Keratinocyte (primary cell): Measurements from ENCODE around the gene SAV1. TPM values are rescaled to one million over a fixed set of nuclear protein-coding genes. Genes with fewer than 3 reads are reported as not detected.

Experiments used
- DNase-seq: peaks from one replicate; pipeline ENCODE4 v3.0.0-alpha.2; 2011; ENCODE audit warnings: low read depth, missing footprints, low spot score
- FAIRE-seq: peaks from 2 replicates; lab custom pipeline; 2011; peaks lifted over from hg19 to GRCh38; lab: Jason Lieb, UNC
- H2AFZ ChIP-seq: 2 replicates; pipeline ENCODE4 v1.6.0; 2012; ENCODE audit warnings: low read length, control low read depth, inconsistent platforms; ENCODE audit not compliant: control insufficient read depth
- H3K27ac ChIP-seq: 2 replicates; pipeline ENCODE4 v1.5.1; 2011; ENCODE audit warnings: low read length; ENCODE audit not compliant: control insufficient read depth, insufficient read depth
- H3K27me3 ChIP-seq: 3 replicates; pipeline ENCODE4 v1.6.0; 2011; ENCODE audit warnings: low read length; ENCODE audit not compliant: control insufficient read depth, insufficient read depth; ENCODE audit errors: extremely low read depth
- H3K36me3 ChIP-seq, 2 experiments: 2 replicates in 1 of 2; 3 replicates in 1 of 2; pipeline ENCODE4 v1.5.1; 2011; ENCODE audit warnings: low read length in 2 of 2, mild to moderate bottlenecking in 1 of 2; ENCODE audit not compliant: control insufficient read depth in 2 of 2, insufficient read depth in 2 of 2; ENCODE audit errors: extremely low read depth in 1 of 2
- H3K4me1 ChIP-seq: 3 replicates; pipeline ENCODE4 v1.5.1; 2011; ENCODE audit warnings: low read length; ENCODE audit not compliant: control insufficient read depth, insufficient read depth; ENCODE audit errors: extremely low read depth
- H3K4me2 ChIP-seq: 3 replicates; pipeline ENCODE4 v1.6.0; 2011; ENCODE audit warnings: low read depth, low read length; ENCODE audit not compliant: control insufficient read depth, insufficient read depth; ENCODE audit errors: extremely low read depth
- H3K4me3 ChIP-seq, 3 experiments: fragments of 200-600 bp in 1 of 3; sonication (generic) in 1 of 3; 2 replicates in 2 of 3; 3 replicates in 1 of 3; pipeline ENCODE4 v1.5.1; 2011 to 2016; ENCODE audit warnings: low read length in 3 of 3, mild to moderate bottlenecking in 3 of 3, control low read depth in 2 of 3, inconsistent platforms in 1 of 3, low read depth in 1 of 3, mixed read lengths in 1 of 3, mixed run types in 1 of 3, moderate library complexity in 1 of 3; ENCODE audit not compliant: control insufficient read depth in 2 of 3, insufficient read depth in 2 of 3; ENCODE audit errors: extremely low read depth in 1 of 3
- H3K79me2 ChIP-seq: 2 replicates; pipeline ENCODE4 v1.6.0; 2012; ENCODE audit warnings: low read length; ENCODE audit not compliant: control insufficient read depth, insufficient read depth
- H3K9ac ChIP-seq: 3 replicates; pipeline ENCODE4 v1.6.0; 2011; ENCODE audit warnings: low read length; ENCODE audit not compliant: control insufficient read depth, insufficient read depth; ENCODE audit errors: extremely low read depth
- H3K9me1 ChIP-seq: 3 replicates; pipeline ENCODE4 v1.6.0; 2011; ENCODE audit warnings: low read length; ENCODE audit not compliant: control insufficient read depth, insufficient read depth; ENCODE audit errors: extremely low read depth
- H3K9me3 ChIP-seq: 2 replicates; pipeline ENCODE4 v1.5.1; 2012; ENCODE audit warnings: low read depth, low read length; ENCODE audit not compliant: control insufficient read depth
- H4K20me1 ChIP-seq: 3 replicates; pipeline ENCODE4 v1.6.0; 2011; ENCODE audit warnings: low read length; ENCODE audit not compliant: control insufficient read depth, insufficient read depth; ENCODE audit errors: extremely low read depth
- EZH2 ChIP-seq: IDR thresholded peaks from one replicate; pipeline ENCODE4 v1.6.1; 2012; ENCODE audit warnings: inconsistent platforms, mild to moderate bottlenecking, low read length, moderate library complexity
- dilution Hi-C: fragments of 300-500 bp; cut with MboI; formaldehyde crosslinking; loops from one replicate; pipeline ENCODE4 v1.7.0; 2020; ENCODE audit warnings: low sequenced_read_pairs; ENCODE audit not compliant: extremely low pct_ligation_motif_present
- polyA plus RNA-seq, 5 experiments: library from polyadenylated mRNA; depleted of rRNA in 3 of 5; stranded (reverse) in 3 of 5; stranded (forward) in 1 of 5; unstranded in 1 of 5; fragments of >200 nt; gene quantifications; 1 replicate in 1 of 5; 2 replicates in 3 of 5; 3 replicates in 1 of 5; pipeline versions ENCODE4 v1.2.1 to v1.2.3, GENCODE V29; 2011 to 2012; ENCODE audit warnings: missing spikeins in 2 of 5, low read depth in 1 of 5, low replicate concordance in 1 of 5
- small RNA-seq, 3 experiments: library from RNA; depleted of rRNA; stranded (forward); fragments of <200 nt; gene quantifications; one replicate each; pipeline ENCODE3, GENCODE V24; 2012; ENCODE audit warnings: low read depth in 3 of 3, low replicate concordance in 1 of 3; ENCODE audit not compliant: insufficient read length in 3 of 3
- TF ChIP-seq, protein P1 (sequence below), 3 experiments: IDR thresholded peaks in 1 of 3; conservative IDR thresholded peaks in 1 of 3; optimal IDR thresholded peaks in 1 of 3; 2 replicates in 2 of 3; 3 replicates in 1 of 3; pipeline versions ENCODE3 to v1.5.1; 2011; ENCODE audit warnings: low read length in 3 of 3, mild to moderate bottlenecking in 3 of 3, moderate library complexity in 2 of 3, control low read depth in 1 of 3, inconsistent platforms in 1 of 3; ENCODE audit not compliant: insufficient read depth in 2 of 3; ENCODE audit errors: extremely low read depth in 1 of 3

The SAV1 gene
- polyA plus RNA-seq, 1 donor (not counting 4 experiments of a cell fraction or from before 2014, with no cell fraction given) = 26.0 TPM

DNA sequence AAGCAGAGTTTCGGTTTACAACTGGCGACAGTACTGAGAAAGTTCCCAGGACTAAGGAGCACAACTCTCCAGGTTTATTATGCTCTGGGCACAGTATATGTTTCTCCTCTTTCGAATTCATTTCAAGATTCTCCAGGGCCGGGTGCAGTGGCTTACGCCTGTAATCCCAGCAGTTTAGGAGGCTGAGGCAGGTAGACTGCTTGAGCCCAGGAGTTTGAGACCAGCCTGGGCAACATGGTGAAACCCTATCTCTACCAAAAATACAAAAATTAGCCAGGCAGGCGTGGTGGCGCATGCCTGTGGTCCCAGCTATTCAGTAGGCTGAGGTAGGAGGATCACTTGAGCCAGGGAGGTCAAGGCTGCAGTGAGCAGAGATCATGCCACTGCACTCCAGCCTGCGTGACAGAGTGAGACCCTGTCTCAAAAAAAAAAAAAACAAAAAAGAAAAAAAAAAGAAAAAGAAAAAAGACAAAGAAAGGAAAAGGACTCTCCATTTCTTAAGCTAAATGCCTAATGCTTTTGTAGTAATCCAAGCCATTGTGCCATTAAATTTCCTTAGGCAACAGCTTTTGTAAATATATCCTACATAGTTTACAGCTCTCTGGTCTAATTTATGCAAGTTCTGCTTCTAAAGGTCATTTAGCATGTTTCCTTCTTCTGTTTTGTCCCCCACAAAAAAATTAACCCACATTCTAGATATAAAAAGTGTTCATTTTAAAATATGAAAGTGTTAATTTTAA, 73.4 kb downstream of the SAV1 start:
- no peak for TF ChIP-seq EZH2
- TF ChIP-seq, protein P1, sequence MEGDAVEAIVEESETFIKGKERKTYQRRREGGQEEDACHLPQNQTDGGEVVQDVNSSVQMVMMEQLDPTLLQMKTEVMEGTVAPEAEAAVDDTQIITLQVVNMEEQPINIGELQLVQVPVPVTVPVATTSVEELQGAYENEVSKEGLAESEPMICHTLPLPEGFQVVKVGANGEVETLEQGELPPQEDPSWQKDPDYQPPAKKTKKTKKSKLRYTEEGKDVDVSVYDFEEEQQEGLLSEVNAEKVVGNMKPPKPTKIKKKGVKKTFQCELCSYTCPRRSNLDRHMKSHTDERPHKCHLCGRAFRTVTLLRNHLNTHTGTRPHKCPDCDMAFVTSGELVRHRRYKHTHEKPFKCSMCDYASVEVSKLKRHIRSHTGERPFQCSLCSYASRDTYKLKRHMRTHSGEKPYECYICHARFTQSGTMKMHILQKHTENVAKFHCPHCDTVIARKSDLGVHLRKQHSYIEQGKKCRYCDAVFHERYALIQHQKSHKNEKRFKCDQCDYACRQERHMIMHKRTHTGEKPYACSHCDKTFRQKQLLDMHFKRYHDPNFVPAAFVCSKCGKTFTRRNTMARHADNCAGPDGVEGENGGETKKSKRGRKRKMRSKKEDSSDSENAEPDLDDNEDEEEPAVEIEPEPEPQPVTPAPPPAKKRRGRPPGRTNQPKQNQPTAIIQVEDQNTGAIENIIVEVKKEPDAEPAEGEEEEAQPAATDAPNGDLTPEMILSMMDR (optimal IDR thresholded peaks at IDR 0.05 in 1 of 3, IDR thresholded peaks at IDR 0.05 in 1 of 3, conservative IDR thresholded peaks at IDR 0.05 in 1 of 3; ENCODE audit: extremely low read depth in 1 of 3, insufficient read depth in 2 of 3, low read length in 3 of 3) = no peak
- Histone ChIP-seq H2AFZ (no peak overlapping the region), H3K36me3 (no peaks in the 10 kb centered on the region), H3K9me1 (no peaks in the 10 kb centered on the region), H3K79me2 (no peaks in the 10 kb centered on the region), H3K27ac (no peak overlapping the region), H3K4me3 (no peak overlapping the region), H3K9ac (no peak overlapping the region), H3K4me1 (peaks cover 1% of the 10 kb centered on the region), H3K4me2 (no peak overlapping the region), H3K9me3 (no peaks in the 10 kb centered on the region), H4K20me1 (no peaks in the 10 kb centered on the region), H3K27me3 (no peaks in the 10 kb centered on the region)
- no peak for DNase-seq
- dilution Hi-C loops = no loop called here
- FAIRE-seq = no peak

DNA sequence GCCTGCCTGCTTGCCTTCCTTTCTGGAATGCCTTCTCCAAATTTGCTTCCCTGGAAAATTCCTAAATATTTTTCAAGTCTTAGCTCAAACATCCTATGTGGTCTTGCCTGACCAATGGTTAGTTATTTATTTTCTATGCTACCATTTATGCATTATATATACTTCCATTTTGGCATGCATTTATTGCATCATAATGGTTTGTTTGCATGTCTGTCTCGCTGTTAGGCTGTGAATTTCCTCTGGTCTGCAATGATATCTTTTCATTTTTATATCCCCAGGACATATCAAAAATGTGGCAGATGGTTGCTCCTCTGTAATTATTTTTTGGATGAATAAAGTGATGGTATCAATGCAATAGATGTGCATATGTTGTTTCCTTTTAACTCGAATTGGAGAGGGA, 77.6 kb downstream of the SAV1 start:
- no peaks in the 10 kb centered on the region for H3K79me2 ChIP-seq
- dilution Hi-C loops = no loop called here
- H3K4me3 ChIP-seq = no peak overlapping the region
- TF ChIP-seq, protein P1 (optimal IDR thresholded peaks at IDR 0.05 in 1 of 3, IDR thresholded peaks at IDR 0.05 in 1 of 3, conservative IDR thresholded peaks at IDR 0.05 in 1 of 3; ENCODE audit: extremely low read depth in 1 of 3, insufficient read depth in 2 of 3, low read length in 3 of 3) = no peak
- TF ChIP-seq EZH2 = no peak
- no peak overlapping the region for H3K9ac ChIP-seq
- H3K27ac ChIP-seq = no peak overlapping the region
- DNase-seq (no peak), FAIRE-seq (no peak)
- no peaks in the 10 kb centered on the region for H3K36me3 ChIP-seq
- H3K9me1 ChIP-seq = no peaks in the 10 kb centered on the region
- H2AFZ ChIP-seq = no peak overlapping the region
- no peaks in the 10 kb centered on the region for H3K9me3 ChIP-seq
- no peaks in the 10 kb centered on the region for H3K27me3 ChIP-seq
- no peaks in the 10 kb centered on the region for H3K4me1 ChIP-seq
- no peaks in the 10 kb centered on the region for H4K20me1 ChIP-seq
- H3K4me2 ChIP-seq = no peak overlapping the region

Small RNA genes within 50 kb of the gene (small RNA-seq; reads per million reads assigned to genes)
- gene RN7SL452P = 0 reads per million in 3 experiments

Other genes with a start within 250 kb of the SAV1 start
- gene MAP4K5, start 135.7 kb downstream of the SAV1 start, polyA plus RNA-seq = 15.8 to 25.8 TPM (median 19.0 TPM) in 3 replicates
- 3.6 to 6.8 TPM (median 4.0 TPM) in 3 replicates for gene ATL1, start 108.2 kb downstream of the SAV1 start, polyA plus RNA-seq
- 7.9 to 15.2 TPM (median 13.8 TPM) in 3 replicates for gene NIN, start 162.9 kb upstream of the SAV1 start, polyA plus RNA-seq
- gene ABHD12B, start 203.7 kb upstream of the SAV1 start, polyA plus RNA-seq = 0.03 TPM in 1 of 3 replicates, not detected in the others